ENCODE results near the gene SLC47A1.
"Not testable (repeated sequence)": the region's sequence is repeated elsewhere in the genome, so short reads cannot be mapped to it uniquely, and the experiment has no call there.

- TF ChIP-seq ZBTB26 (tag by site-specific recombination; optimal IDR thresholded peaks at IDR 0.05); RBAK (tag by site-specific recombination; IDR thresholded peaks at IDR 0.05); ELK4 (IDR thresholded peaks at IDR 0.05; ENCODE audit: borderline replicate concordance, low read depth, low read length); CTCF (tag by site-specific recombination; IDR thresholded peaks at IDR 0.05); ZBTB48 (tag by site-specific recombination; IDR thresholded peaks at IDR 0.05); ZBTB20 (tag by site-specific recombination; IDR thresholded peaks at IDR 0.05); ZNF623 (tag by site-specific recombination; IDR thresholded peaks at IDR 0.05); KLF9 (tag by site-specific recombination; IDR thresholded peaks at IDR 0.05; ENCODE audit: low read depth); ZNF76 (tag by site-specific recombination; IDR thresholded peaks at IDR 0.05; ENCODE audit: borderline replicate concordance, low read depth); ZSCAN23 (tag by site-specific recombination; IDR thresholded peaks at IDR 0.05); REST (tag by site-specific recombination; IDR thresholded peaks at IDR 0.05); ZNF138 (tag by site-specific recombination; IDR thresholded peaks at IDR 0.05; ENCODE audit: borderline replicate concordance); ZSCAN5A (tag by site-specific recombination; IDR thresholded peaks at IDR 0.05); ZBTB10 (tag by site-specific recombination; IDR thresholded peaks at IDR 0.05): not testable (repeated sequence)
Measured at GRCh38 chr17:19582152-19582551, 48.5 kb downstream of the SLC47A1 start.

All from HEK293 (cell line).